K562 (cell line): Measurements from ENCODE around the gene RUNX1. TPM values are rescaled to one million over a fixed set of nuclear protein-coding genes. Genes with fewer than 3 reads are reported as not detected.

Experiments
- CHD2 ChIP-seq: IDR thresholded peaks from 2 replicates; pipeline ENCODE4 v1.6.1; 2011; ENCODE audit warnings: low read depth, low read length
- HDAC1 ChIP-seq, 2 experiments: fragments of 450-650 bp; IDR thresholded peaks; 2 replicates each; pipeline ENCODE4 v1.6.1; 2016 to 2017; ENCODE audit warnings: inconsistent platforms in 1 of 2, mild to moderate bottlenecking in 1 of 2, moderate library complexity in 1 of 2
- IRF9 ChIP-seq: fragments of 450-650 bp; IDR thresholded peaks from 2 replicates; pipeline ENCODE4 v1.6.1; 2016; ENCODE audit warnings: missing biosample characterization, missing genetic modification characterization
- KLF16 ChIP-seq: IDR thresholded peaks from 2 replicates; pipeline ENCODE4 v1.6.1; 2016; ENCODE audit warnings: antibody characterized with exemption
- L3MBTL2 ChIP-seq: fragments of 450-650 bp; IDR thresholded peaks from 2 replicates; pipeline ENCODE4 v1.6.1; 2016; ENCODE audit warnings: mild to moderate bottlenecking, moderate library complexity
- NFIX ChIP-seq: fragments of 250-450 bp; sonication (Bioruptor Pico); IDR thresholded peaks from 2 replicates; pipeline ENCODE4 v1.4.0; 2020; ENCODE audit warnings: low read depth, mild to moderate bottlenecking, moderate library complexity
- NR1H2 ChIP-seq: sonication (generic); formaldehyde crosslinking; IDR thresholded peaks from 2 replicates; pipeline ENCODE4 v1.4.0; 2020; ENCODE audit warnings: mild to moderate bottlenecking, missing genetic modification reagents
- PHTF2 ChIP-seq: fragments of 250-450 bp; sonication (Bioruptor Pico); IDR thresholded peaks from 2 replicates; pipeline ENCODE4 v1.5.0; 2021; ENCODE audit warnings: mild to moderate bottlenecking
- POLR2AphosphoS5 ChIP-seq: IDR thresholded peaks from 2 replicates; pipeline ENCODE4 v1.6.1; 2011; ENCODE audit warnings: mild to moderate bottlenecking, low read depth, low read length, moderate library complexity; ENCODE audit not compliant: control insufficient read depth, insufficient read depth
- RBM39 ChIP-seq: fragments of 200-400 bp; formaldehyde crosslinking; optimal IDR thresholded peaks from 2 replicates; pipeline ENCODE3; 2018; ENCODE audit warnings: low read depth, low read length
- SETDB1 ChIP-seq: IDR thresholded peaks from one replicate; pipeline ENCODE4 v1.6.1; 2012; ENCODE audit warnings: low read length, control low read depth, inconsistent platforms
- WHSC1 ChIP-seq: IDR thresholded peaks from one replicate; pipeline ENCODE4 v1.6.1; 2012; ENCODE audit warnings: low read length, control low read depth, inconsistent platforms
- ZC3H11A ChIP-seq: IDR thresholded peaks from 2 replicates; pipeline ENCODE4 v1.6.1; 2012; ENCODE audit warnings: low read depth, low read length, improper control_type of control experiment
- ZC3H8 ChIP-seq: fragments of 450-650 bp; IDR thresholded peaks from 2 replicates; pipeline ENCODE4 v1.6.1; 2017
- ZNF785 ChIP-seq: fragments of 250-450 bp; sonication (Bioruptor Pico); IDR thresholded peaks from 2 replicates; pipeline ENCODE4 v1.4.0; 2020; ENCODE audit warnings: mild to moderate bottlenecking
- polyA plus RNA-seq, 8 experiments: library from polyadenylated mRNA; depleted of rRNA in 4 of 8; stranded (reverse) in 5 of 8; unstranded in 3 of 8; fragments of >200 nt; fragmentation: Nextera tagmentation in 2 of 8; fragmentation: Illumina TruSeq in 1 of 8; extraction: Ambion mirVana in 2 of 8; extraction: Trizol in 1 of 8; gene quantifications; 2 replicates each; pipeline versions ENCODE4 v1.2.1 to v1.2.3, GENCODE V29; 2011 to 2014; ENCODE audit warnings: inconsistent platforms in 1 of 8, missing spikeins in 1 of 8
- total RNA-seq, 7 experiments: library from RNA; depleted of rRNA in 6 of 7; stranded (reverse); fragments of >200 nt in 6 of 7; fragmentation: Illumina TruSeq in 2 of 7; extraction: Trizol in 2 of 7; gene quantifications; 2 replicates each; pipeline versions ENCODE4 v1.2.1 to v1.2.3, GENCODE V29; 2011 to 2021; ENCODE audit warnings: low replicate concordance in 1 of 7
- TF ChIP-seq, protein P1 (sequence below): fragments of 200-600 bp; sonication (generic); IDR thresholded peaks from one replicate; pipeline ENCODE4 v1.6.1; 2012; ENCODE audit warnings: mild to moderate bottlenecking, low read depth, low read length, inconsistent platforms

Gene RUNX1
- total and polyA plus RNA-seq, 9 of the 15 experiments (the other 6 are each of a cell fraction or from before 2014, with no cell fraction given), result 2.2 to 68.6 (median 17.8) TPM

DNA sequence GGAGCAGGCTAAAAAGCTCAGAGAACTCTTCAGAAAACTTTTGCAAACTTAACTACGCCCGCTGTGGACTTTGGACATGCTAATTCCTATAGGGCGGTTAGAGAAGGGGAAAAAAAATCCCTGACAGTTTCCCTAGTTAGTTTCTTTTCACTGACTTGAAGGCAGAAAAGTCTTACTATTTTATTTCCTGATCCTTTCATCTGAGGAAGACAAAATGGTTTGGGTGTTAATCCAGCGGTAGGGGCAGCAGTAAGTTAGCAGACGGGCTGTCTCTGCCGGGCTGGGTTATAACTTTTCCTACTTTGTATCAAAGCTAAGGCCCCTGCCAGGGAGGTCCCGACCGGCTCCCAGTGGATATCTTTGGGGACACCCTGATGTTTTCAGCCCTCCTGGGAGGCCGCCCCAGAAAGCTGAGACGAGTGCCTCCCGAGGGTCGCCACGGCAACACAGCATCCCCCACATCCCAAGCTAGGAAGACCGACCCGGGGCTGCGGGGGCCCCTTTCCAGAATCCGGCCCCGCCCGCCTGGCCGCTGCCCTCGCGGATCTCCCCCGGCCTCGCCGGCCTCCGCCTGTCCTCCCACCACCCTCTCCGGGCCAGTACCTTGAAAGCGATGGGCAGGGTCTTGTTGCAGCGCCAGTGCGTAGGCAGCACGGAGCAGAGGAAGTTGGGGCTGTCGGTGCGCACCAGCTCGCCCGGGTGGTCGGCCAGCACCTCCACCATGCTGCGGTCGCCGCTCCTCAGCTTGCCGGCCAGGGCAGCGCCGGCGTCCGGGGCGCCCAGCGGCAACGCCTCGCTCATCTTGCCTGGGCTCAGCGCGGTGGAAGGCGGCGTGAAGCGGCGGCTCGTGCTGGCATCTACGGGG, 162.6 kb downstream of the RUNX1 start (continued):
- no peak for TF ChIP-seq WHSC1
- no peak for TF ChIP-seq ZNF785 (CRISPR knock-in tag)
- TF ChIP-seq HDAC1 (IDR thresholded peaks at IDR 0.05), result no peak
- no peak for TF ChIP-seq RBM39
- TF ChIP-seq IRF9 (tag), result no peak
- TF ChIP-seq PHTF2 (CRISPR knock-in tag), result no peak
- TF ChIP-seq, protein P1, sequence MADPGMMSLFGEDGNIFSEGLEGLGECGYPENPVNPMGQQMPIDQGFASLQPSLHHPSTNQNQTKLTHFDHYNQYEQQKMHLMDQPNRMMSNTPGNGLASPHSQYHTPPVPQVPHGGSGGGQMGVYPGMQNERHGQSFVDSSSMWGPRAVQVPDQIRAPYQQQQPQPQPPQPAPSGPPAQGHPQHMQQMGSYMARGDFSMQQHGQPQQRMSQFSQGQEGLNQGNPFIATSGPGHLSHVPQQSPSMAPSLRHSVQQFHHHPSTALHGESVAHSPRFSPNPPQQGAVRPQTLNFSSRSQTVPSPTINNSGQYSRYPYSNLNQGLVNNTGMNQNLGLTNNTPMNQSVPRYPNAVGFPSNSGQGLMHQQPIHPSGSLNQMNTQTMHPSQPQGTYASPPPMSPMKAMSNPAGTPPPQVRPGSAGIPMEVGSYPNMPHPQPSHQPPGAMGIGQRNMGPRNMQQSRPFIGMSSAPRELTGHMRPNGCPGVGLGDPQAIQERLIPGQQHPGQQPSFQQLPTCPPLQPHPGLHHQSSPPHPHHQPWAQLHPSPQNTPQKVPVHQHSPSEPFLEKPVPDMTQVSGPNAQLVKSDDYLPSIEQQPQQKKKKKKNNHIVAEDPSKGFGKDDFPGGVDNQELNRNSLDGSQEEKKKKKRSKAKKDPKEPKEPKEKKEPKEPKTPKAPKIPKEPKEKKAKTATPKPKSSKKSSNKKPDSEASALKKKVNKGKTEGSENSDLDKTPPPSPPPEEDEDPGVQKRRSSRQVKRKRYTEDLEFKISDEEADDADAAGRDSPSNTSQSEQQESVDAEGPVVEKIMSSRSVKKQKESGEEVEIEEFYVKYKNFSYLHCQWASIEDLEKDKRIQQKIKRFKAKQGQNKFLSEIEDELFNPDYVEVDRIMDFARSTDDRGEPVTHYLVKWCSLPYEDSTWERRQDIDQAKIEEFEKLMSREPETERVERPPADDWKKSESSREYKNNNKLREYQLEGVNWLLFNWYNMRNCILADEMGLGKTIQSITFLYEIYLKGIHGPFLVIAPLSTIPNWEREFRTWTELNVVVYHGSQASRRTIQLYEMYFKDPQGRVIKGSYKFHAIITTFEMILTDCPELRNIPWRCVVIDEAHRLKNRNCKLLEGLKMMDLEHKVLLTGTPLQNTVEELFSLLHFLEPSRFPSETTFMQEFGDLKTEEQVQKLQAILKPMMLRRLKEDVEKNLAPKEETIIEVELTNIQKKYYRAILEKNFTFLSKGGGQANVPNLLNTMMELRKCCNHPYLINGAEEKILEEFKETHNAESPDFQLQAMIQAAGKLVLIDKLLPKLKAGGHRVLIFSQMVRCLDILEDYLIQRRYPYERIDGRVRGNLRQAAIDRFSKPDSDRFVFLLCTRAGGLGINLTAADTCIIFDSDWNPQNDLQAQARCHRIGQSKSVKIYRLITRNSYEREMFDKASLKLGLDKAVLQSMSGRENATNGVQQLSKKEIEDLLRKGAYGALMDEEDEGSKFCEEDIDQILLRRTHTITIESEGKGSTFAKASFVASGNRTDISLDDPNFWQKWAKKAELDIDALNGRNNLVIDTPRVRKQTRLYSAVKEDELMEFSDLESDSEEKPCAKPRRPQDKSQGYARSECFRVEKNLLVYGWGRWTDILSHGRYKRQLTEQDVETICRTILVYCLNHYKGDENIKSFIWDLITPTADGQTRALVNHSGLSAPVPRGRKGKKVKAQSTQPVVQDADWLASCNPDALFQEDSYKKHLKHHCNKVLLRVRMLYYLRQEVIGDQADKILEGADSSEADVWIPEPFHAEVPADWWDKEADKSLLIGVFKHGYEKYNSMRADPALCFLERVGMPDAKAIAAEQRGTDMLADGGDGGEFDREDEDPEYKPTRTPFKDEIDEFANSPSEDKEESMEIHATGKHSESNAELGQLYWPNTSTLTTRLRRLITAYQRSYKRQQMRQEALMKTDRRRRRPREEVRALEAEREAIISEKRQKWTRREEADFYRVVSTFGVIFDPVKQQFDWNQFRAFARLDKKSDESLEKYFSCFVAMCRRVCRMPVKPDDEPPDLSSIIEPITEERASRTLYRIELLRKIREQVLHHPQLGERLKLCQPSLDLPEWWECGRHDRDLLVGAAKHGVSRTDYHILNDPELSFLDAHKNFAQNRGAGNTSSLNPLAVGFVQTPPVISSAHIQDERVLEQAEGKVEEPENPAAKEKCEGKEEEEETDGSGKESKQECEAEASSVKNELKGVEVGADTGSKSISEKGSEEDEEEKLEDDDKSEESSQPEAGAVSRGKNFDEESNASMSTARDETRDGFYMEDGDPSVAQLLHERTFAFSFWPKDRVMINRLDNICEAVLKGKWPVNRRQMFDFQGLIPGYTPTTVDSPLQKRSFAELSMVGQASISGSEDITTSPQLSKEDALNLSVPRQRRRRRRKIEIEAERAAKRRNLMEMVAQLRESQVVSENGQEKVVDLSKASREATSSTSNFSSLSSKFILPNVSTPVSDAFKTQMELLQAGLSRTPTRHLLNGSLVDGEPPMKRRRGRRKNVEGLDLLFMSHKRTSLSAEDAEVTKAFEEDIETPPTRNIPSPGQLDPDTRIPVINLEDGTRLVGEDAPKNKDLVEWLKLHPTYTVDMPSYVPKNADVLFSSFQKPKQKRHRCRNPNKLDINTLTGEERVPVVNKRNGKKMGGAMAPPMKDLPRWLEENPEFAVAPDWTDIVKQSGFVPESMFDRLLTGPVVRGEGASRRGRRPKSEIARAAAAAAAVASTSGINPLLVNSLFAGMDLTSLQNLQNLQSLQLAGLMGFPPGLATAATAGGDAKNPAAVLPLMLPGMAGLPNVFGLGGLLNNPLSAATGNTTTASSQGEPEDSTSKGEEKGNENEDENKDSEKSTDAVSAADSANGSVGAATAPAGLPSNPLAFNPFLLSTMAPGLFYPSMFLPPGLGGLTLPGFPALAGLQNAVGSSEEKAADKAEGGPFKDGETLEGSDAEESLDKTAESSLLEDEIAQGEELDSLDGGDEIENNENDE, result no peak
- TF ChIP-seq SETDB1, result no peak
- TF ChIP-seq POLR2AphosphoS5, result no peak
- 0 out of 2 replicates have a peak, but pooled peaks have one; percentile 14 for TF ChIP-seq L3MBTL2
- TF ChIP-seq NR1H2 (CRISPR knock-in tag), result no peak
- TF ChIP-seq CHD2, result no peak
- TF ChIP-seq ZC3H11A, result no peak
- TF ChIP-seq NFIX, result no peak
- no peak for TF ChIP-seq KLF16
- no peak for TF ChIP-seq ZC3H8
